Smooth muscle cell (in vitro differentiated cells): ENCODE results near the gene CORO2B. TPM values are rescaled to one million over a fixed set of nuclear protein-coding genes. Genes with fewer than 3 reads are reported as not detected.

ENCODE experiments used
- DNase-seq: peaks from one replicate; lab custom pipeline; 2025; ENCODE audit not compliant: unreplicated experiment; lab: John Stamatoyannopoulos, UW
- H2AFZ ChIP-seq: fragments of 200-600 bp; sonication (generic); 2 replicates; pipeline ENCODE4 v1.6.0; 2016; ENCODE audit warnings: antibody characterized with exemption, low read depth, mild to moderate bottlenecking
- H3F3A ChIP-seq: fragments of 200-600 bp; sonication (generic); 2 replicates; pipeline ENCODE4 v1.6.0; 2017; ENCODE audit warnings: antibody characterized with exemption, low read depth
- H3K27ac ChIP-seq: fragments of 200-600 bp; sonication (generic); 2 replicates; pipeline ENCODE4 v1.5.1; 2016; ENCODE audit warnings: low read depth, mild to moderate bottlenecking
- H3K27me3 ChIP-seq: fragments of 200-600 bp; sonication (generic); 2 replicates; pipeline ENCODE4 v1.6.1; 2016; ENCODE audit warnings: low read depth, mild to moderate bottlenecking
- H3K36me3 ChIP-seq: fragments of 200-600 bp; sonication (generic); 2 replicates; pipeline ENCODE4 v1.5.1; 2016; ENCODE audit warnings: low read depth
- H3K4me1 ChIP-seq: fragments of 200-600 bp; sonication (generic); 2 replicates; pipeline ENCODE4 v1.5.1; 2016; ENCODE audit warnings: low read depth
- H3K4me2 ChIP-seq: fragments of 200-600 bp; sonication (generic); 2 replicates; pipeline ENCODE4 v1.6.0; 2016; ENCODE audit warnings: mild to moderate bottlenecking
- H3K4me3 ChIP-seq: fragments of 200-600 bp; sonication (generic); 2 replicates; pipeline ENCODE4 v1.5.1; 2016; ENCODE audit warnings: mild to moderate bottlenecking
- H3K79me2 ChIP-seq: fragments of 200-600 bp; sonication (generic); 2 replicates; pipeline ENCODE4 v1.6.0; 2016; ENCODE audit warnings: low read depth, mild to moderate bottlenecking
- H3K9ac ChIP-seq: fragments of 200-600 bp; sonication (generic); 2 replicates; pipeline ENCODE4 v1.6.0; 2016; ENCODE audit warnings: low read depth
- H3K9me3 ChIP-seq: fragments of 200-600 bp; sonication (generic); replicated peaks from 2 replicates; pipeline ENCODE4 v1.5.1; 2016; ENCODE audit warnings: low read depth
- H4K20me1 ChIP-seq: fragments of 200-600 bp; sonication (generic); 2 replicates; pipeline ENCODE4 v1.6.0; 2016; ENCODE audit warnings: low read depth
- CTCF ChIP-seq: fragments of 200-600 bp; sonication (generic); IDR thresholded peaks from 2 replicates; pipeline ENCODE4 v1.5.1; 2017; ENCODE audit warnings: borderline replicate concordance, mild to moderate bottlenecking, antibody characterized with exemption; ENCODE audit not compliant: insufficient read depth, poor library complexity, severe bottlenecking
- WGBS: methylation state at CpG from one replicate; pipeline ENCODE4 v1.1.7; 2016; ENCODE audit warnings: low lambda C conversion rate; 5-methylcytosine and 5-hydroxymethylcytosine counted together
- polyA plus RNA-seq: library from polyadenylated mRNA; unstranded; fragments of >200 nt; fragmentation: Nextera tagmentation; extraction: Ambion mirVana; gene quantifications from 2 replicates; pipeline ENCODE4 v1.2.1, GENCODE V29; 2016
- total RNA-seq: library from RNA; depleted of rRNA; stranded (reverse); fragments of >200 nt; gene quantifications from 2 replicates; pipeline ENCODE4 v1.2.3, GENCODE V29; 2014

Gene CORO2B
- total and polyA plus RNA-seq, 2 experiments from 2014 or later, result 0.47 to 0.49 TPM

DNA sequence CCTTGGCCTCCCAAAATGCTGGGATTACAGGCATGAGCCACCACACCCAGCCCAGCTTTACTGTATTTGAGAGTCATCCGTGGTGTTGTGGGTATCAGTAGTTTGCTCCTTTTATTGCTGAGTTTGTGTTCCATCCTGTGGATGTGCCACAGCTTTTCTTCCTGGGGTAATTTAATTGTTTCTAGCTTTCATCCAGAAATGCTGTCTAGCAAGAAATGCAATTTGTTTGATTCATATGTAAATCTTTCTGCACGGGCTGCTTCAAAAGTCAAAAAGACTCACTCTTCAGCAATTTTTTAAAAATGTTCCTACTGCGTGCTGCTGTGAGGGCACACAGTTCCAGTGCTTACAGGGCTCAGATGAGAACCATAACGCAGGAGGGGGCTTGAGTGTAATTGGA, 47.1 kb downstream of the CORO2B start:
- Histone ChIP-seq H3K9ac (no peak overlapping the region), H3K4me3 (no peak overlapping the region), H3K27ac (no peak overlapping the region), H3K4me2 (no peak overlapping the region), H3K4me1 (peaks cover 3% of the 10 kb centered on the region), H2AFZ (no peak overlapping the region), H3K79me2 (no peaks in the 10 kb centered on the region), H4K20me1 (no peaks in the 10 kb centered on the region), H3F3A (no peaks in the 10 kb centered on the region), H3K27me3 (peaks cover 11% of the 10 kb centered on the region), H3K36me3 (no peaks in the 10 kb centered on the region), H3K9me3 (no peaks in the 10 kb centered on the region)
- no peak for TF ChIP-seq CTCF
- 50% methylated on average over 4 of the region's 4 CpGs for WGBS
- no peak for DNase-seq

GRCh38 chr15:68626283-68626682, 47.5 kb downstream of the CORO2B start:
- no peak overlapping the region for H3K4me2 ChIP-seq
- H3K27me3 ChIP-seq, result peaks cover 11% of the 10 kb centered on the region
- H2AFZ ChIP-seq, result no peak overlapping the region
- peaks cover 3% of the 10 kb centered on the region for H3K4me1 ChIP-seq
- no peaks in the 10 kb centered on the region for H4K20me1 ChIP-seq
- no peak overlapping the region for H3K27ac ChIP-seq
- H3K4me3 ChIP-seq, result no peak overlapping the region
- 69% methylated on average over 3 of the region's 3 CpGs for WGBS
- no peak for TF ChIP-seq CTCF
- no peaks in the 10 kb centered on the region for H3K79me2 ChIP-seq
- no peak overlapping the region for H3K9ac ChIP-seq
- H3K36me3 ChIP-seq, result no peaks in the 10 kb centered on the region
- no peak for DNase-seq
- no peaks in the 10 kb centered on the region for H3F3A ChIP-seq
- H3K9me3 ChIP-seq, result no peaks in the 10 kb centered on the region

- no peak for TF ChIP-seq CTCF
- H2AFZ ChIP-seq, result no peak overlapping the region
- H3K36me3 ChIP-seq, result no peaks in the 10 kb centered on the region
- H3K4me2 ChIP-seq, result no peak overlapping the region
- H3K9me3 ChIP-seq, result no peaks in the 10 kb centered on the region
- H4K20me1 ChIP-seq, result no peaks in the 10 kb centered on the region
- H3K27ac ChIP-seq, result no peak overlapping the region
- WGBS, result 61% methylated on average over 3 of the region's 3 CpGs
- no peaks in the 10 kb centered on the region for H3F3A ChIP-seq
- peaks cover 3% of the 10 kb centered on the region for H3K4me1 ChIP-seq
- H3K27me3 ChIP-seq, result peaks cover 11% of the 10 kb centered on the region
- H3K9ac ChIP-seq, result no peak overlapping the region
- H3K4me3 ChIP-seq, result no peak overlapping the region
- DNase-seq, result no peak
- no peaks in the 10 kb centered on the region for H3K79me2 ChIP-seq
Measured at GRCh38 chr15:68626739-68627138, 47.9 kb downstream of the CORO2B start.

GRCh38 chr15:68627476-68627875, 48.7 kb downstream of the CORO2B start:
- H3K4me2 ChIP-seq, result no peak overlapping the region
- H3K4me1 ChIP-seq, result peaks cover 3% of the 10 kb centered on the region
- no peak overlapping the region for H3K27ac ChIP-seq
- DNase-seq, result no peak
- no peaks in the 10 kb centered on the region for H4K20me1 ChIP-seq
- no peak overlapping the region for H2AFZ ChIP-seq
- H3K27me3 ChIP-seq, result peaks cover 11% of the 10 kb centered on the region
- no peaks in the 10 kb centered on the region for H3K9me3 ChIP-seq
- no peaks in the 10 kb centered on the region for H3K79me2 ChIP-seq
- H3F3A ChIP-seq, result no peaks in the 10 kb centered on the region
- no peak overlapping the region for H3K9ac ChIP-seq
- H3K4me3 ChIP-seq, result no peak overlapping the region
- TF ChIP-seq CTCF, result no peak
- 84% methylated on average over 7 of the region's 7 CpGs for WGBS
- H3K36me3 ChIP-seq, result no peaks in the 10 kb centered on the region
